Measurements from ENCODE around the gene EIF4G3. TPM values are rescaled to one million over a fixed set of nuclear protein-coding genes. Genes with fewer than 3 reads are reported as not detected.

The EIF4G3 gene
- total RNA-seq, 1 donor from 2014 or later, result 38.4 TPM

DNA sequence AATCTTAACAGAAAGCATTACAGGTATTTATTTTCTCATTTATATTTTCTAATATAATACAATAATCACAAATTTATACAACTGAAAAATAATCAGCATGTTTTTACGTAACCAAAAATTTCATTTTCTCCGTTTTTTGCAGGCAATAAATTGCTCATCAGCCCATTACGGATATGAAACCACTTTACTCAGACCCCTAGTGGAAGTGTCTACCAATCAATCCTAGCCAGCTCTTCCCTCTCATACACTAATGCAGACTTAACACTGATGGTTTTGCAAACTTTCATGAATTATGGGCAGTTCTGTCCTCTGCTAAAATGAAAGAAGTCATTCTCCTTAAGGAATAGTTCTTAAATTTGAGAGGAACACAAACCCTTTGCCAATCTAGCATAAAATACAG lies 124.7 kb downstream of the EIF4G3 start:
- Histone ChIP-seq H3K36me3 (ENCODE audit: control insufficient read depth, insufficient read depth, low read length) (no peaks in the 10 kb centered on the region), H3K4me3 (ENCODE audit: low read depth, low read length) (no peak overlapping the region), H3K27me3 (ENCODE audit: control insufficient read depth, insufficient read depth, low read length) (no peaks in the 10 kb centered on the region)
- TF ChIP-seq, protein P1, sequence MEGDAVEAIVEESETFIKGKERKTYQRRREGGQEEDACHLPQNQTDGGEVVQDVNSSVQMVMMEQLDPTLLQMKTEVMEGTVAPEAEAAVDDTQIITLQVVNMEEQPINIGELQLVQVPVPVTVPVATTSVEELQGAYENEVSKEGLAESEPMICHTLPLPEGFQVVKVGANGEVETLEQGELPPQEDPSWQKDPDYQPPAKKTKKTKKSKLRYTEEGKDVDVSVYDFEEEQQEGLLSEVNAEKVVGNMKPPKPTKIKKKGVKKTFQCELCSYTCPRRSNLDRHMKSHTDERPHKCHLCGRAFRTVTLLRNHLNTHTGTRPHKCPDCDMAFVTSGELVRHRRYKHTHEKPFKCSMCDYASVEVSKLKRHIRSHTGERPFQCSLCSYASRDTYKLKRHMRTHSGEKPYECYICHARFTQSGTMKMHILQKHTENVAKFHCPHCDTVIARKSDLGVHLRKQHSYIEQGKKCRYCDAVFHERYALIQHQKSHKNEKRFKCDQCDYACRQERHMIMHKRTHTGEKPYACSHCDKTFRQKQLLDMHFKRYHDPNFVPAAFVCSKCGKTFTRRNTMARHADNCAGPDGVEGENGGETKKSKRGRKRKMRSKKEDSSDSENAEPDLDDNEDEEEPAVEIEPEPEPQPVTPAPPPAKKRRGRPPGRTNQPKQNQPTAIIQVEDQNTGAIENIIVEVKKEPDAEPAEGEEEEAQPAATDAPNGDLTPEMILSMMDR (IDR thresholded peaks at IDR 0.05; ENCODE audit: insufficient read depth, low read length, poor library complexity, severe bottlenecking), result no peak
- DNase-seq (ENCODE audit: low read depth), result no peak

- no peak for DNase-seq (ENCODE audit: low read depth)
- Histone ChIP-seq H3K36me3 (ENCODE audit: control insufficient read depth, insufficient read depth, low read length) (no peaks in the 10 kb centered on the region), H3K4me3 (ENCODE audit: low read depth, low read length) (no peak overlapping the region), H3K27me3 (ENCODE audit: control insufficient read depth, insufficient read depth, low read length) (no peaks in the 10 kb centered on the region)
- TF ChIP-seq, protein P1 (IDR thresholded peaks at IDR 0.05; ENCODE audit: insufficient read depth, low read length, poor library complexity, severe bottlenecking), result no peak
Observed at GRCh38 chr1:21051177-21051825, 125.4 kb downstream of the EIF4G3 start.

- no peak overlapping the region for H3K4me3 ChIP-seq (ENCODE audit: low read depth, low read length)
- no peaks in the 10 kb centered on the region for H3K36me3 ChIP-seq (ENCODE audit: control insufficient read depth, insufficient read depth, low read length)
- TF ChIP-seq, protein P1 (IDR thresholded peaks at IDR 0.05; ENCODE audit: insufficient read depth, low read length, poor library complexity, severe bottlenecking), result no peak
- no peaks in the 10 kb centered on the region for H3K27me3 ChIP-seq (ENCODE audit: control insufficient read depth, insufficient read depth, low read length)
- no peak for DNase-seq (ENCODE audit: low read depth)
Observed at GRCh38 chr1:21050031-21050430, 126.7 kb downstream of the EIF4G3 start.

- no peak for DNase-seq (ENCODE audit: low read depth)
- Histone ChIP-seq H3K4me3 (ENCODE audit: low read depth, low read length) (no peak overlapping the region), H3K27me3 (ENCODE audit: control insufficient read depth, insufficient read depth, low read length) (no peaks in the 10 kb centered on the region), H3K36me3 (ENCODE audit: control insufficient read depth, insufficient read depth, low read length) (no peaks in the 10 kb centered on the region)
- TF ChIP-seq, protein P1 (IDR thresholded peaks at IDR 0.05; ENCODE audit: insufficient read depth, low read length, poor library complexity, severe bottlenecking), result no peak
Observed at GRCh38 chr1:21048462-21048861, 128.2 kb downstream of the EIF4G3 start.

DNA sequence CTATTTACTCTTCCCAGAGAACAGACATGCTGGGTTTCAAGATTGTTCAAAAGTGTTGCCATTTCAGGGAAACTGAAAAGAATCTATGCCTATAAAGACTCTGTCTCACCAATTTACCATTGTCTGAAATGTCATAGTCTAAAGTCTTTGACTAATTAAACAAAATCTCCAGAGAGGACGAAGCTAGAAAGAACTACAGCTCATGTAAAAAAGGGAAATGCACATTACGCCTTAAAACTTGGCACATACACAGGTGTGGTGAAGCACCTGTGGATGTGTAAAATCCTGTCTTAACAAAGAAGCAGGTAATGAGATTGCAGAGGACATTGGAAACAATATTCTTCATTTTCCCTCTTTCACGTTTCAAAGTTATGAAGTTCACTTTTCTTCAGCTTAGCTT lies 130.6 kb downstream of the EIF4G3 start:
- no peak overlapping the region for H3K4me3 ChIP-seq (ENCODE audit: low read depth, low read length)
- no peak for DNase-seq (ENCODE audit: low read depth)
- no peaks in the 10 kb centered on the region for H3K27me3 ChIP-seq (ENCODE audit: control insufficient read depth, insufficient read depth, low read length)
- H3K36me3 ChIP-seq (ENCODE audit: control insufficient read depth, insufficient read depth, low read length), result no peaks in the 10 kb centered on the region
- TF ChIP-seq, protein P1 (IDR thresholded peaks at IDR 0.05; ENCODE audit: insufficient read depth, low read length, poor library complexity, severe bottlenecking), result no peak

GRCh38 chr1:21045351-21045750 lies 131.3 kb downstream of the EIF4G3 start:
- DNase-seq (ENCODE audit: low read depth), result no peak
- TF ChIP-seq, protein P1 (IDR thresholded peaks at IDR 0.05; ENCODE audit: insufficient read depth, low read length, poor library complexity, severe bottlenecking), result no peak
- Histone ChIP-seq H3K36me3 (ENCODE audit: control insufficient read depth, insufficient read depth, low read length) (no peaks in the 10 kb centered on the region), H3K27me3 (ENCODE audit: control insufficient read depth, insufficient read depth, low read length) (no peaks in the 10 kb centered on the region), H3K4me3 (ENCODE audit: low read depth, low read length) (no peak overlapping the region)
